HG02884 (cell line): ENCODE measurements around the gene IRS1.
A peak's percentile ranks its signal among the peaks of the same experiment; 100 is the strongest.

Experiments
- ATAC-seq: cut with Tn5 transposase; IDR thresholded peaks from one replicate; pipeline ENCODE4 v1.9.1; 2021; ENCODE audit warnings: mild to moderate bottlenecking, moderate library complexity; ENCODE audit not compliant: unreplicated experiment

IRS1 gene

DNA sequence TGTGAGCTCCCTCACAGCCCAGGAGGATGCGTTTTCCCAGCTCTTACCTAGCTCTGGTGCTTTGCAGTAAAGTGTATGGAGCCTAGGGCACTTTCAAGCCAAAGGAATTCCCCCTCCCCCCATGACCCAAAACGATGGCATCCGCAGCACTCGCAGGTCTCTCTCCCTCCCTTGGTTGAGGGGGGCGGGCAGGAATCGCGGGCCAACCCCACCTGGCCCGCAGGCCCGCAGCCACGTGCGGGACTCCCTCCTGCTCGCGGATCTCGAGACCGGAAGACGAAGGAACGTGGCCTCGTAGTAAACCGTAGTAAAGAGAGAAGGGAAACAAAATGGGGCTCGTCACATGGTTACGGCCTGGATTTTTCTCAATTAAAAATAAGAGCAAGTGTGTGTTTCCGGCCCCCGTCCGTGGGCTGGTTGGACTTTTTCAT, 8.5 kb downstream of the IRS1 start:
- ATAC-seq: peak; percentile 52

DNA sequence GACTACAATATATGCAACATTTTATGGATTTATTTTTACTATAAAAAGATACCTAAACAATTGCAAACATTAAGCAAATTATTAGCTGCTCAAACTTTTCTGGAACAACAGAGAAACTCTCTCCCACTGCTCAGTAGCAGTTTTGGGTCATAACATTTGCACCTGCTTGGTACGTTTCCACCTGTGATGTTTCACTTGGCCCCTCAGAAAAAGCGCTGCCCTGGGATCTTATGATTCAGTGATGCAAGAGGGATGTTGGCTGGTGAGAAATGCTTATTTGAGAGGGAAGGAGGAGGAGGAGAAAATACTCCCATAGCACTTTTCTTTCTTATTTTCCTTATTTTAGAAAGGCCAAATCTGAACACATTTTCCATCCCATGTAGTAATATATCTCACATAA, 9.2 kb downstream of the IRS1 start:
- ATAC-seq: no peak

DNA sequence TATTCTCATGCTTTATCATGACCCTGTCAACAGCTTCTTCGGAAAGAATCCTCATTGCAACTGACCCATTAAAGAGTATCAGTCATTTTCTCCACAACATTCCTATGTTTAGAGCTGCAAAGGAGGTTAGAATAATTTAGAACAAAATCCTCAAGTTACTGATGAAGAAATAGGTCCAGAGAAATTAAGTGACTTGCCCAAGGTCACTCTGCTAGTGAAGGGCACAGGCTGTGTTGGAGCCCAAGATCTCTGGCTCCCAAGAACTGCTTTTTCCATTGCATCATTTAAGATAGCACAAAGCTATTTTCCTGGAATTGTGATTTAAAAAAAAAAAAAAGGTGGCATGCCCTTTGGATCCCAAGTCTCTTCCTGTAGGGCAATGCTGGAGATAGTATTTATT, 9.6 kb downstream of the IRS1 start:
- no peak for ATAC-seq

- no peak for ATAC-seq
Measured at GRCh38 chr2:226788881-226789490, 10.6 kb downstream of the IRS1 start.

- ATAC-seq: no peak
Measured at GRCh38 chr2:226788064-226788463, 11.6 kb downstream of the IRS1 start.

DNA sequence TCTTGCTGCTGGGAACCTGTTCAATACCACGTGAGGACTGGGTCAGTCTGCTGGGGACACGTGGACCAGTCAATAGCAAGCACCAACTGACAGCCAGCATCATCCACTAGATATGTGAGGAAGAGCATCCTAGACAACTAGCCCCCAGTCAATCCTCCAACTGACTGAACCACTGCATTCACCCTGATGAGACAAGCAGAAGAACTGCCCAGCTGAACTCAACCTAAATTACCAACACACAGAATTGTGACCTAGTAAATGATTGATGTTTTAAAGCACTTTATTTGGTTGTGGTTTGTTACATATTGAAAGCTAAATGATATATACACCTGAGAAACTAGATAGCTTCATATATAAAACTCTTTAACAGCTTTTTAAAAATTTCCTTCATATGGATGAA, 15.7 kb downstream of the IRS1 start:
- ATAC-seq: no peak

DNA sequence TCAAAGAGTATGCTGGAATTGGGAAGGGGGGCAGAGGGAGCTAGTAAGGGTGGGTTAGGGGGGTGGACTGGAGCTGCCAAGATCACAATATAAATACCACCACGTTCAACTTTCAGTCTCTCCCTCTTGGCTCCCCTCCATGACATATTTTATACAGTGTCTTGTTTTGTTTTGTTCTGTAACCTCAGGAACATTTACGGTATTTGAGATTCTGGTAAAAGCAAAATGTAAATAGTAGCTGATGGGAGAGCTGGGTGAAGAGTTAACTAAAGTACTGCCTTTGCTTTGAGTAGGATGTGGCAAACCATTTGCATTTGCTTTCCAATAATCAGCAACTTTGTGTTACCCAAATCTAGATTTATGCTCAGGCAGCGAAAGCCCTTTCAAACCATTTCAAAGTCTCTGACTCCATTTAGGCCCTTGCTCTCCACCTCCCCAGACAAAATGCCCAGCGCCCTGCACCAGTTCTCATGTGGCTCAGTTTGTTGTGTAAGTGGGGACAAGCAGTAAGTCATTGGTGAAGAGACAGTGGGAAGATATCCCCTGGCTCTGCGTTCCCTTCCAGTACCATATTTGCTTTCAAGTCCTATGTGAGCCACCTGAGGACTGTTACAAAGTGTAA, 17.4 kb downstream of the IRS1 start:
- ATAC-seq: no peak

- ATAC-seq: no peak
Measured at GRCh38 chr2:226780431-226780830, 19.2 kb downstream of the IRS1 start.

DNA sequence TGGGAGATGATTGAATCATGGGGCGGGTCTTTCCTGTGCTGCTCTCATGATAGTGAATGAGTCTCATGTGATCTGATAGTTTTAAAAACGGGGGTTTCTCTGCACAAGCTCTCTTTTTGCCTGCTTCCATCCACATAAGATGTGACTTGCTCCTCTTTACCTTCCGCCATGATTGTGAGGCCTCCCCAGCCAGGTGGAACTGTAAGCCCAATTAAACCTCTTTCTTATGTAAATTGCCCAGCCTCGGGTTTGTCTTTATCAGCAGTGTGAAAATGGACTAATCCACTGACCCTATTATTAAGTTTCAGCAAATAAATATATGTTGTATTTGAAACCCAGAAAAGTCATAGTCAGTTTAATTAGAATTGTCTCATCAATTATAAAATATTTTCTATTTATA, 22.0 kb downstream of the IRS1 start:
- ATAC-seq: no peak

DNA sequence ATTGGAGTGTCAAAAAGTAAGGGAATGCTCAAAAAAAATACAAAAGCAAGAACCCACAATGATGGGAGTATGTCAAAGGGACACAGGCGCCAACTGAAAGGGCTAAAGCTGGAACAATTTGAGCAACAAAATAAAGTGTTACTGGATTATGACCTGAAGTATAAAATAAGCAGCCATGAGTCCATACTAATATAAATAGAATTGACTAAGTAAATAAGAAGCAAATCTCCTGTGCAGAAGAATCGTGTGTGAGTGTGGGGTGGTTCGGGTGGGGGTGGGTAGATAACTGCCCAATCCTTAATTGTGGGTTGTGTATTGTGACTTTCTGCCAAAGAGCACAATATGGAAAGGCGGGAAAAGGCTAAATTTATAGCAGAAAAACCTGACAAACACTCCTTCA, 23.5 kb downstream of the IRS1 start:
- no peak for ATAC-seq

DNA sequence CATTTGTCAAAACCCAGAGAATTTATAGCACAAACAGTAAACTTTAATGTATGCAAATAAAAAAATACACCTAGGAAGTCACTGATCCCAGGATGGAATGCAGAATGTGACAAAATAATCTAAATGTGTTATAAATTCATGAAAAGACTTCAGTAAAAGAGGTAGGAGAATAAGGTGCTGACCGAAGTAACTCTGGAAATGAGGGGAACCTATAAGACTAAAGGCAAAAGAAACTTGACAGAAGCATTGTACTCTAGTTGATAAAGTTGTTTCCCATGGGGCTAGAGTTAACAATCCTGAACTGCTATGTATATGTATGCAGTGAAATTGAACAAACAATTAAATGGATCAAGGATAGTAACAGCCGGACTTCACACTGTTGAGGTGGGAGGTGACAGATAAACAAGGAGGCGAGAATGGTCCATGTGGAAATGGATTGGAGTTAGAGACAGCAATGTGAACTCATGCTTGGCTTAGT, 24.5 kb downstream of the IRS1 start:
- no peak for ATAC-seq

- ATAC-seq: peak; percentile 8
Measured at GRCh38 chr2:226773291-226773690, 26.3 kb downstream of the IRS1 start.

DNA sequence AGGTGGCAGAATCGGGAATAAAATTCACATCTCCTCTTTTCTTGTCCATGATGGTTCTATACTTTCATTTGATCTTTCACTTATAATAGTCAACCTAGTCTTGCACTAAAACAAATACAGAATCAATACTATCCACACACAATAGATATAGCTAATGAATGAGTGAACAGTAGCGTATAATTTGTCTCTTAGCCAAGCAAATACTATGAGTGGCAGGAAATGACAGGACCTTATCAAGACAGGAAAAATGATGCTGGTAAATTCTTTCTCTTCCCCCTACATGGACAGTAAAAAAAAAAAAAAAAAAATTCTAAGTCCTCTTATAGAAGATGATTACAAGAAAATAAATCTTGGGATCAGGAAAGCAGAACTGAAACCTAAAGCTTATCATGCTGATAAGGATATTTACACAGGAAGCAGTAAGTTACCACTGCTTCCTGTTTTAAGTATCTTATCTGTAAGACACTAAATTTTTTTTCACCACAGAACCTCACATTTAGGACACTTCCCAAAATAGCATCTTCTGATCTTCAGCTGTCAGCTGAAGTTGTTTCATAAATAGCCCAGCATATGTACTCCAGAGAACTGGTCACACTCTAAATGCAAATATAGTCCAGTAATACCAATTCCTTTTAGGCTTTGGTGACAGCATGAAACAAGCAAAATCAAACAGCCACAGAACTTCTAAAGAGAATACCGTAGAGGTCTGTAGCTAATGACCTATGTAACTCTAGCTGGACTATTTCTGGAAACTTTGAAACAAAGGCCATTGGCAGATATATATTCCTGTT, 27.0 kb downstream of the IRS1 start:
- ATAC-seq: peak; percentile 97

DNA sequence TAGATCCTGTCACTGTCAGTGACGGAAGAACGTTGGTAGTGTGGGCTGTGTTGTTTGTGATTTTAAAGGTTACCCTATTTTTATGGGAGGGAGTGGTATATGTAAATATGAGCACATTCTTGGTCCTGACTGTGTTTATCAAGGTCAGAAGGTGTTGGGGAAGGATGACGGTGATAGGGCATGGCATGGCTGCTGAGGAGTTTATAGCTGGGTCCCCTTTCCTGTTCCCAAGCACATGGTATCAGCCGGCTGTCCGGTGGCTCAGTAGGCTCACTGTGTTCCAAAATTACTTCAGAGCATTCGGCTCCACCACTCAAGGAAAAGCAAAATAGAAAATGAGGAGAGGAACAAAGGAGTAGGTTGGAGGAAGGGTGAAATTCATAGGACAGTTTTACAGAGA, 28.6 kb downstream of the IRS1 start:
- ATAC-seq: no peak

GRCh38 chr2:226767056-226767813, 32.4 kb downstream of the IRS1 start:
- no peak for ATAC-seq

- no peak for ATAC-seq
Measured at GRCh38 chr2:226766352-226767055, 33.1 kb downstream of the IRS1 start.

GRCh38 chr2:226763320-226763719, 36.3 kb downstream of the IRS1 start:
- no peak for ATAC-seq

DNA sequence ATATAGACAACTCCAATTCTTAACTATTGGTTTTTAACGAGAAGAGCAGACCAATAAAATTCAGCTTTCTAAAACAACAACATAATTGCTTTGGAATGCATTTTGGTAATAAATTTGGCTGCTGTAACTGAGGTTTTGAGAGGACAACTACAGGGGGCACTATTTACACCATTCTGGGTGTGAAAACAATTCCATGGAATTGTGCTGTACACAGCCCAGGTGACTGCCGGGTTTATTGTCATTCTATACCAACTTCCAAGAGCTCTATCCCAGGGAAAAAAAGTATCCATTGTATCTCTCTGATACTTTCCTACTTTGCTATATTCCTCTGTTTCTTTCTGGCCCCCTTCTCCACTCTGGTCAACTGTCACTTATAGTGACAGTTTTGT, 38.4 kb downstream of the IRS1 start:
- no peak for ATAC-seq

- ATAC-seq: no peak
Measured at GRCh38 chr2:226760412-226761194, 39.0 kb downstream of the IRS1 start.

GRCh38 chr2:226759768-226760167, 39.9 kb downstream of the IRS1 start:
- ATAC-seq: no peak
